Suppressor macrophage treated with lipopolysaccharide for 1 hour (primary cell): ENCODE measurements around the gene BNIP5.
"Not testable (repeated sequence)": the region's sequence is repeated elsewhere in the genome, so short reads cannot be mapped to it uniquely, and the experiment has no call there.

ENCODE experiments used
- DNase-seq, 3 donors: peaks; one replicate each; pipeline ENCODE4 v3.0.0-alpha.2; 2020 to 2022

The BNIP5 gene

GRCh38 chr6:36364669-36365479, 28.2 kb upstream of the BNIP5 start:
- peak; percentile 86 to 89 (median 86) for DNase-seq

- not testable (repeated sequence) for DNase-seq
These were observed 27.5 kb upstream of the BNIP5 start for GRCh38 chr6:36364061-36364635.

GRCh38 chr6:36363371-36363752, 26.7 kb upstream of the BNIP5 start:
- not testable (repeated sequence) for DNase-seq

- peak; percentile 64 to 73 (median 65) for DNase-seq
These were observed 26.1 kb upstream of the BNIP5 start for GRCh38 chr6:36362551-36363370.

GRCh38 chr6:36361071-36361470, 24.4 kb upstream of the BNIP5 start:
- DNase-seq: no peak

GRCh38 chr6:36360241-36361054, 23.8 kb upstream of the BNIP5 start:
- peak; percentile 83 to 91 (median 89) for DNase-seq

GRCh38 chr6:36358226-36358915, 21.7 kb upstream of the BNIP5 start:
- DNase-seq: peak in 1 of 3 donors; percentile 18

GRCh38 chr6:36357872-36358225, 21.2 kb upstream of the BNIP5 start:
- no peak for DNase-seq

- DNase-seq: peak in 1 of 3 donors; percentile 29
These were observed 19.1 kb upstream of the BNIP5 start for GRCh38 chr6:36355819-36356218.

GRCh38 chr6:36353411-36353915, 16.8 kb upstream of the BNIP5 start:
- peak; percentile 61 to 80 (median 63) for DNase-seq

GRCh38 chr6:36352477-36353157, 15.9 kb upstream of the BNIP5 start:
- no peak for DNase-seq

- no peak for DNase-seq
These were observed 14.2 kb upstream of the BNIP5 start for GRCh38 chr6:36350681-36351571.

GRCh38 chr6:36350082-36350481, 13.4 kb upstream of the BNIP5 start:
- DNase-seq: no peak

GRCh38 chr6:36349240-36349639, 12.6 kb upstream of the BNIP5 start:
- DNase-seq: no peak

GRCh38 chr6:36347621-36348020, 10.9 kb upstream of the BNIP5 start:
- DNase-seq: no peak

- no peak for DNase-seq
These were observed 10.0 kb upstream of the BNIP5 start for GRCh38 chr6:36346486-36347273.

- DNase-seq: peak in 2 of 3 donors; percentile 31 to 33
These were observed 9.2 kb upstream of the BNIP5 start for GRCh38 chr6:36345681-36346466.

GRCh38 chr6:36343109-36343680, 6.5 kb upstream of the BNIP5 start:
- DNase-seq: no peak
